Measurements from ENCODE around the gene TACR1. TPM values are rescaled to one million over a fixed set of nuclear protein-coding genes. Genes with fewer than 3 reads are reported as not detected.
"Not testable (repeated sequence)": the region's sequence is repeated elsewhere in the genome, so short reads cannot be mapped to it uniquely, and the experiment has no call there.

The TACR1 gene
- polyA plus RNA-seq, 4 donors = 0.69 to 1.4 TPM; not detected in 2

DNA sequence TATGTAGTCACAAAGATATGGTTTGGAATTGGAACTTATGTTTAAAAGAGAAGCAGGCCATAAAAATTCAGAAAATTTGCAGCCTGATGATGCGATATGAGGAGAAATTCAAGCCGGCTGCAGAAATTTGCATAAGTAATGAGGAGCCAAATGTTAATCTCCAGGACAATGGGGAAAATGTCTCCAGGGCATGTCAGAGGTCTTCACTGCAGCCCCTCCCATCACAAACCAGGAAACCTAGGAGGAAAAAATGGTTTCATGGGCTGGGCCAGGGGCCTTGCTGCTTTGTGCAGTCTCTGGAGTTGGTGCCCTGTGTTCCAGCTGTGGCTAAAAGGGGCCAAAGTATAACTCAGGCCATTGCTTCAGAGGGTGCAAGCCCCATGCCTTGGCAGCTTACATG is 28.4 kb downstream of the TACR1 start:
- no peaks in the 10 kb centered on the region for H3K4me1 ChIP-seq (ENCODE audit: control insufficient read depth in 3 of 3, insufficient read depth in 2 of 3, low read depth in 1 of 3, low read length in 2 of 3)
- peaks cover 0 to 3% (median 0%) of the 10 kb centered on the region in 3 donors for H3K36me3 ChIP-seq (ENCODE audit: control insufficient read depth in 3 of 3, insufficient read depth in 2 of 3, low read depth in 1 of 3, low read length in 3 of 3)
- FAIRE-seq (no peak), DNase-seq (no peak)
- H3K27me3 ChIP-seq (ENCODE audit: control insufficient read depth in 3 of 3, insufficient read depth in 3 of 3, low read length in 3 of 3) = no peaks in the 10 kb centered on the region
- no peak overlapping the region for H3K4me3 ChIP-seq (ENCODE audit: low read depth in 1 of 3, low read length in 3 of 3)
- H3K27ac ChIP-seq (ENCODE audit: low read depth in 1 of 3, low read length in 2 of 3) = no peak overlapping the region
- 94 to 97% (median 95%) methylated on average over 2 of the region's 2 CpGs for WGBS, 3 donors
- no peaks in the 10 kb centered on the region for H3K9me3 ChIP-seq (ENCODE audit: control insufficient read depth in 2 of 2, insufficient read depth in 1 of 2, low read depth in 1 of 2, low read length in 1 of 2)

DNA sequence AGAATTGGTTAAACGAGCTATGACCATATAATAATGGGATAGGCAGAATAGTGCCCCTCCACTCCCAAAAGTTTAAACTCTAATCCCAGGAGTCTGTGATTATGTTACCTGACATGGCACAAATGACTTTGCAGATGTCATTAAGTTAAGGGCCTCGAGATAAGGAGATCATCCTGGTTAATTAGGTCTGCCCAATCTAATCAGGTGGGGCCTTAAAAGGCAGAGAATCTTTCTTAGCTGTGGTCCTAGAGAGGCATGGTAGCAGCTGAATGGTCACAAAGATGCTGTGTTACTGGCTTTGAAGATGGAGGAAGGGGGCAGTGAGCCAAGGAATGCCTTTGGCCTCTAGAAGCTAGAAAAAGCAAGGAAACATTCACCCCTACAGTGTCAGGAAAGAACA is 31.1 kb downstream of the TACR1 start:
- DNase-seq (no peak), FAIRE-seq (no peak)
- Histone ChIP-seq H3K9me3 (ENCODE audit: control insufficient read depth in 2 of 2, insufficient read depth in 1 of 2, low read depth in 1 of 2, low read length in 1 of 2) (no peaks in the 10 kb centered on the region), H3K27me3 (ENCODE audit: control insufficient read depth in 3 of 3, insufficient read depth in 3 of 3, low read length in 3 of 3) (no peaks in the 10 kb centered on the region), H3K36me3 (ENCODE audit: control insufficient read depth in 3 of 3, insufficient read depth in 2 of 3, low read depth in 1 of 3, low read length in 3 of 3) (peaks cover 0 to 3% (median 0%) of the 10 kb centered on the region in 3 donors), H3K4me3 (ENCODE audit: low read depth in 1 of 3, low read length in 3 of 3) (no peak overlapping the region), H3K27ac (ENCODE audit: low read depth in 1 of 3, low read length in 2 of 3) (no peak overlapping the region), H3K4me1 (ENCODE audit: control insufficient read depth in 3 of 3, insufficient read depth in 2 of 3, low read depth in 1 of 3, low read length in 2 of 3) (no peaks in the 10 kb centered on the region)
- 21 to 42% (median 26%) methylated on average over 2 of the region's 2 CpGs for WGBS, 3 donors

DNA sequence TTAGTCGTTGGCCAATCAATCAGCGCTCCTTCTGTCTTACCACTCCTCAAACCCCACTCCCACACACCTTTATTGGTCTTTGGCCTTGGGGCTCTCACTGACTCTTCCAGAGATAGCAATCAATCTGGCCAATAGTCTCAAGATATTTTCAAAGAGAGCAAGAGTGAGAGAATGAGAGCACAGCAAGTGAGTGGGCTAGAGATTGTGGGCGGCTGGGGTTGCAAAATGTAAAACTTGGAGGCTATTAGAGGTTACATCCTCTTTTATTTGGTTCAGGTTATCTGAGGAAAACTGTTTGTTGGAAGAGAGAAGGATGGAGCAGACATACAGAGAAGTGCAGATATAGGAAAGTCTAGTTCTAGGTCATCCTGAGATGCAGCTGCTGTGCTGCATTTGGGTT is 32.8 kb downstream of the TACR1 start:
- peaks cover 0 to 3% (median 0%) of the 10 kb centered on the region in 3 donors for H3K36me3 ChIP-seq (ENCODE audit: control insufficient read depth in 3 of 3, insufficient read depth in 2 of 3, low read depth in 1 of 3, low read length in 3 of 3)
- H3K27ac ChIP-seq (ENCODE audit: low read depth in 1 of 3, low read length in 2 of 3) = no peak overlapping the region
- no peaks in the 10 kb centered on the region for H3K9me3 ChIP-seq (ENCODE audit: control insufficient read depth in 2 of 2, insufficient read depth in 1 of 2, low read depth in 1 of 2, low read length in 1 of 2)
- WGBS, 3 donors = 82 to 90% (median 88%) methylated on average over 3 of the region's 3 CpGs
- no peak for DNase-seq
- H3K27me3 ChIP-seq (ENCODE audit: control insufficient read depth in 3 of 3, insufficient read depth in 3 of 3, low read length in 3 of 3) = no peaks in the 10 kb centered on the region
- FAIRE-seq = no peak
- H3K4me1 ChIP-seq (ENCODE audit: control insufficient read depth in 3 of 3, insufficient read depth in 2 of 3, low read depth in 1 of 3, low read length in 2 of 3) = no peaks in the 10 kb centered on the region
- no peak overlapping the region for H3K4me3 ChIP-seq (ENCODE audit: low read depth in 1 of 3, low read length in 3 of 3)

DNA sequence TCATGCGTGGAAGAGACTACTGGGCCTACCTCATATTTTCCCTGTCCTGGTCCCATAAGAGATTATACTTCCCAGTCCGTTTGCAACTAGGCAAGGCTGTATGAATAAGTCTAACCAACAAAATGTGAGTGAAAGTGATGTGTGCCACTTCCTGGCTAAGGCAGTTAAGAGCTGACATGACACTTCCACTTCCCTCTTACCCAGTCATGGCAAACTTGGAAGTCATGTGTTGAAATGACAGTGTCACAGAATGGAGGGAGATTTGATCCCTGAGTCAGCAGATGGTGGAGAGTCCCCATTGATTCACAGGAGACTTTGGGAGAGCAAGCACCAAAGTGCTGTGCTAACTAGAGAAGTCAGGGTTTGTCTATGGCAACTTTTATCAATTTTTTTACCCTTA is 36.4 kb downstream of the TACR1 start:
- Histone ChIP-seq H3K4me1 (ENCODE audit: control insufficient read depth in 3 of 3, insufficient read depth in 2 of 3, low read depth in 1 of 3, low read length in 2 of 3) (no peaks in the 10 kb centered on the region), H3K4me3 (ENCODE audit: low read depth in 1 of 3, low read length in 3 of 3) (no peak overlapping the region), H3K27ac (ENCODE audit: low read depth in 1 of 3, low read length in 2 of 3) (no peak overlapping the region), H3K27me3 (ENCODE audit: control insufficient read depth in 3 of 3, insufficient read depth in 3 of 3, low read length in 3 of 3) (no peaks in the 10 kb centered on the region), H3K9me3 (ENCODE audit: control insufficient read depth in 2 of 2, insufficient read depth in 1 of 2, low read depth in 1 of 2, low read length in 1 of 2) (no peaks in the 10 kb centered on the region), H3K36me3 (ENCODE audit: control insufficient read depth in 3 of 3, insufficient read depth in 2 of 3, low read depth in 1 of 3, low read length in 3 of 3) (no peaks in the 10 kb centered on the region)
- DNase-seq = no peak
- 60 to 78% (median 71%) methylated on average over 2 of the region's 2 CpGs for WGBS, 3 donors
- FAIRE-seq = no peak

DNA sequence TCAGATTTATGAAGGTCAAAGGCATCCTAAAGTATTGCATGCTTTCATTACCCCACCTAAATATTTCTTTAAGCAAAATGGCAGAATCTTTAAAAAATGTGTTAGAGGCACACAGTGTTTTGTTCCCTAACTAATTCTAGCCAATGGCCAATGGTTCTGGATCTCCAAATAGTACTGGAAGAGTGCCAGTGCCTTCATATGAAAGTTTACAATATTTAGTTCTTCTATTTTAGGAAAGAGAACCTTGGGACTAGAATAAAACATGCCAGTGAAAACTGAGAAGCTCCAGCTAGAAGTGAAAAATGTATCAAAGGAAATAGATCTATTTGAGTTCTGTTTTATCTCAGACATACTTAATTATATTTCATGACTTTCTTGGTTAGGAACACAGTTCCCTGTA is 37.1 kb downstream of the TACR1 start:
- Histone ChIP-seq H3K9me3 (ENCODE audit: control insufficient read depth in 2 of 2, insufficient read depth in 1 of 2, low read depth in 1 of 2, low read length in 1 of 2) (no peaks in the 10 kb centered on the region), H3K4me1 (ENCODE audit: control insufficient read depth in 3 of 3, insufficient read depth in 2 of 3, low read depth in 1 of 3, low read length in 2 of 3) (no peaks in the 10 kb centered on the region), H3K4me3 (ENCODE audit: low read depth in 1 of 3, low read length in 3 of 3) (no peak overlapping the region), H3K27me3 (ENCODE audit: control insufficient read depth in 3 of 3, insufficient read depth in 3 of 3, low read length in 3 of 3) (no peaks in the 10 kb centered on the region), H3K27ac (ENCODE audit: low read depth in 1 of 3, low read length in 2 of 3) (no peak overlapping the region), H3K36me3 (ENCODE audit: control insufficient read depth in 3 of 3, insufficient read depth in 2 of 3, low read depth in 1 of 3, low read length in 3 of 3) (no peaks in the 10 kb centered on the region)
- DNase-seq (no peak), FAIRE-seq (no peak)

DNA sequence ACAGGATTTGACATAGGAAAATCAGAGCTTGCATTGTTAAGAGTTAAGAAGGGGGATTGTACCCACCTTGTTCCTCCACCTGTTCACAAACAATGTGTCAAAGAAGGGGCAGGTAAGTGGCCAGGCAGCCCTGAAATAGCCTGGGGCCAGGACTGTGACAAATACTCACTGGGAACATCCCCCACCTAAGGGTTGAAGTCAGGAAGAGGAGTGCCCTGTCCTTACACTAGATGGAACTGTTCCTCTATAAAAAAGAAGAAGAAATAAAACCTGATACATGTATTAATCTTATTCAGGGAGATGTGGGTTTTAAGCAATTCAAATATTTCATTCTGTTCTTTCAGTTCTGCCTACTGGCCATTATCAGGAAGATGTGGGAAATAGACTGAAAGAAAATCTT is 41.9 kb downstream of the TACR1 start:
- peaks cover 0 to 5% (median 0%) of the 10 kb centered on the region in 3 donors for H3K4me1 ChIP-seq (ENCODE audit: control insufficient read depth in 3 of 3, insufficient read depth in 2 of 3, low read depth in 1 of 3, low read length in 2 of 3)
- DNase-seq = no peak
- H3K27me3 ChIP-seq (ENCODE audit: control insufficient read depth in 3 of 3, insufficient read depth in 3 of 3, low read length in 3 of 3) = no peaks in the 10 kb centered on the region
- no peak overlapping the region for H3K4me3 ChIP-seq (ENCODE audit: low read depth in 1 of 3, low read length in 3 of 3)
- no peaks in the 10 kb centered on the region for H3K36me3 ChIP-seq (ENCODE audit: control insufficient read depth in 3 of 3, insufficient read depth in 2 of 3, low read depth in 1 of 3, low read length in 3 of 3)
- H3K9me3 ChIP-seq (ENCODE audit: control insufficient read depth in 2 of 2, insufficient read depth in 1 of 2, low read depth in 1 of 2, low read length in 1 of 2) = no peaks in the 10 kb centered on the region
- no peak overlapping the region for H3K27ac ChIP-seq (ENCODE audit: low read depth in 1 of 3, low read length in 2 of 3)
- no peak for FAIRE-seq

DNA sequence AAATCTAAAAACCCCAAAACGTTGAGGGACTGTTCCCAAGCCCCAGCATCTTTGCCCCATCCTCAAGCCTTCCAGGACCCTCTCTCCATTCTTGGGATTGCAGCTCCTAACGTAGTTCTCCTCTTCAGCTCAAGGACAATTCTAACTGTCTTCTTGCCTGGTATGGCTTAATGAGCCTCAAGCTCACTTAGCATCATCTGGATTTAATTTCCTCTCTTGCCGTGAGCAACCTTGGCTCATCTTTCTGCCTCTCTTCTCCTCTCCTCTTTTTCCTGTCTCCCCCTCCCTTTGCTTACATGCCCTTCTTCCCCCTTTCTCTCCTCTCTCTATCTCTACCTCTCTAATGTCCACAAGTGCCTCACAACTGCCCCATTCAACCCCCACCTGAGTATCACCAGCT is 44.2 kb downstream of the TACR1 start:
- DNase-seq (no peak), FAIRE-seq (no peak)
- Histone ChIP-seq H3K36me3 (ENCODE audit: control insufficient read depth in 3 of 3, insufficient read depth in 2 of 3, low read depth in 1 of 3, low read length in 3 of 3) (no peaks in the 10 kb centered on the region), H3K4me1 (ENCODE audit: control insufficient read depth in 3 of 3, insufficient read depth in 2 of 3, low read depth in 1 of 3, low read length in 2 of 3) (peaks cover 0 to 5% (median 0%) of the 10 kb centered on the region in 3 donors), H3K4me3 (ENCODE audit: low read depth in 1 of 3, low read length in 3 of 3) (no peak overlapping the region), H3K27me3 (ENCODE audit: control insufficient read depth in 3 of 3, insufficient read depth in 3 of 3, low read length in 3 of 3) (no peaks in the 10 kb centered on the region), H3K27ac (ENCODE audit: low read depth in 1 of 3, low read length in 2 of 3) (no peak overlapping the region), H3K9me3 (ENCODE audit: control insufficient read depth in 2 of 2, insufficient read depth in 1 of 2, low read depth in 1 of 2, low read length in 1 of 2) (peaks cover 0 to 4% of the 10 kb centered on the region in 2 donors)
- 45 to 64% (median 53%) methylated on average over 3 of the region's 3 CpGs for WGBS, 3 donors

DNA sequence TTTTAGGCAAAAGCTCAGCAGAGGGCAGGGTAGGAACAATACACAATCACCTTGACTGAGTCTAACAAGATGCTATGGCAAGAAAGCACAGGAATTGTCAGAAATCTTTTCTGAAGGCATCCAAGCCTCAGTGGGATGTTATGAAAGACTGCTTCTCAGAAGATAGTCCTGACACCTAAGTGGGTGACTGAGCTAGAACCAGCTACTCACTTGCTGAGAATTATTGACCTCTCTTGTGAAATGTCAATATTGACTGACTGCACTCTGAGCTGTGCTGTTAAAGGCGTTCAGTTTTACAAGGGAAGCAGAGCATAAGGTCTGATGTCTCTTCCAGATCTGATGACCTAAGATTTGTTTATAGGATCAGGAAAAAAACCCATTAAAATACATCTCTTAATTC is 46.1 kb downstream of the TACR1 start:
- Histone ChIP-seq H3K9me3 (ENCODE audit: control insufficient read depth in 2 of 2, insufficient read depth in 1 of 2, low read depth in 1 of 2, low read length in 1 of 2) (peaks cover 0 to 4% of the 10 kb centered on the region in 2 donors), H3K27me3 (ENCODE audit: control insufficient read depth in 3 of 3, insufficient read depth in 3 of 3, low read length in 3 of 3) (no peaks in the 10 kb centered on the region), H3K36me3 (ENCODE audit: control insufficient read depth in 3 of 3, insufficient read depth in 2 of 3, low read depth in 1 of 3, low read length in 3 of 3) (no peaks in the 10 kb centered on the region), H3K4me3 (ENCODE audit: low read depth in 1 of 3, low read length in 3 of 3) (no peak overlapping the region), H3K27ac (ENCODE audit: low read depth in 1 of 3, low read length in 2 of 3) (no peak overlapping the region), H3K4me1 (ENCODE audit: control insufficient read depth in 3 of 3, insufficient read depth in 2 of 3, low read depth in 1 of 3, low read length in 2 of 3) (peaks cover 0 to 5% (median 0%) of the 10 kb centered on the region in 3 donors)
- DNase-seq (peak in 1 of 2 donors; percentile 53), FAIRE-seq (no peak)
- WGBS, 3 donors = 23 to 64% (median 41%) methylated on average over 1 of the region's 1 CpG

DNA sequence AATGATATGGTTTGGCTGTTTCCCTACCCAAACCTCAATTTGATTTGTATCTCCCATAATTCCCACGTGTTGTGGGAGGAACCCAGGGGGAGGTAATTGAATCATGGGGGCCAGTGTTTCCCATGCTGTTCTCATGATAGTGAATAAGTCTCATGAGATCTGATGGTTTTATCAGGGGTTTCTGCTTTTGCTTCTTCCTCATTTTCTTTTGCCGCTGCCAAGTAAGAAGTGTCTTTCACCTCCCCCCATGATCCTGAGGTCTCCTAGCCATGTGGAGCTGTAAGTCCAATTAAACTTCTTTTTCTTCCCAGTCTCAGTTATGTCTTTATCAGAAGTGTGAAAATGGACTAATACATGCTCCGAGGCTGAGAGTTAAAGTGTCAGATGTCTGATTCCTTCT is 47.1 kb downstream of the TACR1 start:
- not testable (repeated sequence) for H3K4me1 ChIP-seq (ENCODE audit: control insufficient read depth in 3 of 3, insufficient read depth in 2 of 3, low read depth in 1 of 3, low read length in 2 of 3); DNase-seq; H3K36me3 ChIP-seq (ENCODE audit: control insufficient read depth in 3 of 3, insufficient read depth in 2 of 3, low read depth in 1 of 3, low read length in 3 of 3); H3K27ac ChIP-seq (ENCODE audit: low read depth in 1 of 3, low read length in 2 of 3); H3K9me3 ChIP-seq (ENCODE audit: control insufficient read depth in 2 of 2, insufficient read depth in 1 of 2, low read depth in 1 of 2, low read length in 1 of 2); H3K27me3 ChIP-seq (ENCODE audit: control insufficient read depth in 3 of 3, insufficient read depth in 3 of 3, low read length in 3 of 3); FAIRE-seq; H3K4me3 ChIP-seq (ENCODE audit: low read depth in 1 of 3, low read length in 3 of 3)
- WGBS, 3 donors = 70 to 82% (median 82%) methylated on average over 3 of the region's 3 CpGs
